IMR-90 (cell line): ENCODE data around the gene PET100. TPM values are rescaled to one million over a fixed set of nuclear protein-coding genes. Genes with fewer than 3 reads are reported as not detected.

Source experiments
- ATAC-seq: fragments of 200-7000 bp; cut with Tn5 transposase; 2 replicates; pipeline ENCODE4 v1.9.1; 2020; ENCODE audit warnings: low read depth, mild to moderate bottlenecking, moderate library complexity
- BruUV-seq: library from RNA; stranded (reverse); fragments of 400-500 nt; replicated peaks from 2 replicates; lab custom pipeline; 2021; lab: Mats Ljungman, UMichigan
- CTCF ChIA-PET: fragments of 300-600 bp; formaldehyde crosslinking; extraction: SDS; loops from one replicate; lab custom pipeline; 2021; ENCODE audit warnings: antibody characterized with exemption; lab: Yijun Ruan, JAX
- POLR2A ChIA-PET: fragments of 300-600 bp; sonication (Branson Sonifier 250); formaldehyde crosslinking; loops from one replicate; lab custom pipeline; 2022; ENCODE audit warnings: antibody characterized with exemption; ENCODE audit not compliant: unreplicated experiment; lab: Charles Lee
- DNase-seq: peaks from one replicate; pipeline ENCODE4 v3.0.0; 2013
- H2AFZ ChIP-seq: replicated peaks from 2 replicates; pipeline ENCODE3; 2013; ENCODE audit warnings: low read length, mild to moderate bottlenecking; ENCODE audit not compliant: poor library complexity
- H2AK5ac ChIP-seq: 2 replicates; pipeline ENCODE4 v1.6.1; 2013; ENCODE audit warnings: low read depth, low read length, inconsistent platforms
- H2AK9ac ChIP-seq: replicated peaks from 2 replicates; pipeline ENCODE3; 2013; ENCODE audit warnings: mild to moderate bottlenecking, low read depth, low read length, moderate library complexity; ENCODE audit not compliant: poor library complexity
- H2BK120ac ChIP-seq: 2 replicates; pipeline ENCODE4 v1.6.1; 2013; ENCODE audit warnings: low read depth, low read length, inconsistent platforms
- H2BK15ac ChIP-seq: 3 replicates; pipeline ENCODE4 v1.6.1; 2013; ENCODE audit warnings: low read depth, low read length, inconsistent platforms
- H2BK20ac ChIP-seq: 2 replicates; pipeline ENCODE4 v1.6.1; 2013; ENCODE audit warnings: low read depth, mild to moderate bottlenecking, inconsistent platforms, low read length, moderate library complexity
- H2BK5ac ChIP-seq: 2 replicates; pipeline ENCODE4 v1.6.1; 2013; ENCODE audit warnings: mild to moderate bottlenecking, low read depth, low read length, inconsistent platforms; ENCODE audit not compliant: poor library complexity, severe bottlenecking
- H3K14ac ChIP-seq: replicated peaks from 2 replicates; pipeline ENCODE4 v1.6.1; 2013; ENCODE audit warnings: low read depth, low read length, inconsistent platforms
- H3K18ac ChIP-seq: 2 replicates; pipeline ENCODE4 v1.6.1; 2013; ENCODE audit warnings: low read depth, low read length, control low read depth
- H3K23ac ChIP-seq: 2 replicates; pipeline ENCODE4 v1.6.1; 2013; ENCODE audit warnings: low read depth, low read length, inconsistent platforms
- H3K27ac ChIP-seq: 2 replicates; pipeline ENCODE4 v1.5.1; 2013; ENCODE audit warnings: mild to moderate bottlenecking, control low read depth, low read length; ENCODE audit not compliant: insufficient read depth
- H3K27me3 ChIP-seq: 2 replicates; pipeline ENCODE4 v1.6.1; 2013; ENCODE audit warnings: low read length; ENCODE audit not compliant: control insufficient read depth, insufficient read depth
- H3K36me3 ChIP-seq: 2 replicates; pipeline ENCODE4 v1.6.1; 2013; ENCODE audit warnings: low read length, mixed read lengths; ENCODE audit not compliant: control insufficient read depth, insufficient read depth
- H3K4ac ChIP-seq: 2 replicates; pipeline ENCODE4 v1.6.1; 2013; ENCODE audit warnings: low read depth, low read length, inconsistent platforms
- H3K4me1 ChIP-seq: 2 replicates; pipeline ENCODE4 v1.6.1; 2013; ENCODE audit warnings: low read length, mixed read lengths; ENCODE audit not compliant: control insufficient read depth, insufficient read depth
- H3K4me2 ChIP-seq: 2 replicates; pipeline ENCODE4 v1.6.1; 2013; ENCODE audit warnings: low read depth, mild to moderate bottlenecking, control low read depth, low read length, moderate library complexity
- H3K4me3 ChIP-seq: 2 replicates; pipeline ENCODE4 v1.5.1; 2013; ENCODE audit warnings: low read depth, mild to moderate bottlenecking, control low read depth, low read length, moderate library complexity; ENCODE audit not compliant: insufficient read depth
- H3K56ac ChIP-seq: 2 replicates; pipeline ENCODE4 v1.6.1; 2013; ENCODE audit warnings: low read length, inconsistent platforms; ENCODE audit not compliant: insufficient read depth; ENCODE audit errors: extremely low read depth
- H3K79me1 ChIP-seq, 2 experiments: 2 replicates each; pipeline ENCODE4 v1.6.1; 2013; ENCODE audit warnings: low read length in 2 of 2, inconsistent platforms in 1 of 2, low read depth in 1 of 2
- H3K9ac ChIP-seq: 2 replicates; pipeline ENCODE4 v1.6.1; 2013; ENCODE audit warnings: low read depth, low read length, control low read depth
- H3K9me1 ChIP-seq: 2 replicates; pipeline ENCODE4 v1.6.1; 2013; ENCODE audit warnings: low read length, inconsistent platforms; ENCODE audit not compliant: insufficient read depth
- H3K9me3 ChIP-seq: 2 replicates; pipeline ENCODE4 v1.6.1; 2013; ENCODE audit warnings: low read length; ENCODE audit not compliant: control insufficient read depth, insufficient read depth
- H4K20me1 ChIP-seq: 2 replicates; pipeline ENCODE4 v1.6.1; 2013; ENCODE audit warnings: low read length, inconsistent platforms; ENCODE audit not compliant: insufficient read depth
- H4K5ac ChIP-seq: 2 replicates; pipeline ENCODE4 v1.6.1; 2013; ENCODE audit warnings: mild to moderate bottlenecking, low read depth, low read length, control low read depth
- H4K8ac ChIP-seq, 2 experiments: 2 replicates each; pipeline ENCODE4 v1.6.1; 2013; ENCODE audit warnings: low read depth in 2 of 2, low read length in 2 of 2, control low read depth in 1 of 2, inconsistent platforms in 1 of 2
- H4K91ac ChIP-seq: 2 replicates; pipeline ENCODE4 v1.6.1; 2013; ENCODE audit warnings: low read depth, low read length, inconsistent platforms; ENCODE audit not compliant: insufficient read depth
- NFE2L2 ChIP-seq: fragments of 150-350 bp; IDR thresholded peaks from 2 replicates; pipeline ENCODE4 v1.6.1; 2016; ENCODE audit warnings: low read depth, mild to moderate bottlenecking, low read length
- RFX5 ChIP-seq: IDR thresholded peaks from 2 replicates; pipeline ENCODE4 v1.8.0; 2012; ENCODE audit warnings: low read depth, mild to moderate bottlenecking, low read length, moderate library complexity
- WGBS, 2 experiments: methylation state at CpG; one replicate each; pipeline versions ENCODE4 v1.1.5 to v1.1.7; 2013; ENCODE audit warnings: missing lambda C conversion rate in 2 of 2; ENCODE audit not compliant: insufficient read length in 1 of 2; ENCODE audit errors: extremely low coverage in 2 of 2; 5-methylcytosine and 5-hydroxymethylcytosine counted together
- dilution Hi-C: fragments of 300-500 bp; cut with HindIII; formaldehyde crosslinking; loops from one replicate; pipeline ENCODE4 v1.14.3; 2018; ENCODE audit warnings: low sequenced_read_pairs; ENCODE audit not compliant: unreplicated experiment
- in situ Hi-C: fragments of 300-500 bp; cut with MboI; formaldehyde crosslinking; loops from 3 replicates; pipeline ENCODE4 v1.14.3; 2019; ENCODE audit warnings: low sequenced_read_pairs, inconsistent platforms, mixed read lengths
- intact Hi-C: fragments of 100-400 bp; cut with micrococcal nuclease; formaldehyde crosslinking; loops from 2 replicates; pipeline ENCODE4 v1.10.0; 2022
- polyA plus RNA-seq, 3 experiments: library from polyadenylated mRNA; depleted of rRNA; stranded (reverse); fragments of >200 nt; gene quantifications; 2 replicates each; pipeline ENCODE4 v1.2.3, GENCODE V29; 2012; ENCODE audit warnings: low replicate concordance in 1 of 3
- total RNA-seq: library from RNA; depleted of rRNA; stranded (reverse); fragments of >200 nt; gene quantifications from 2 replicates; pipeline ENCODE4 v1.2.3, GENCODE V29; 2012

The PET100 gene
- total and polyA plus RNA-seq, 2 of the 4 experiments (the other 2 are of a cell fraction): 1.4 to 31.4 TPM

DNA sequence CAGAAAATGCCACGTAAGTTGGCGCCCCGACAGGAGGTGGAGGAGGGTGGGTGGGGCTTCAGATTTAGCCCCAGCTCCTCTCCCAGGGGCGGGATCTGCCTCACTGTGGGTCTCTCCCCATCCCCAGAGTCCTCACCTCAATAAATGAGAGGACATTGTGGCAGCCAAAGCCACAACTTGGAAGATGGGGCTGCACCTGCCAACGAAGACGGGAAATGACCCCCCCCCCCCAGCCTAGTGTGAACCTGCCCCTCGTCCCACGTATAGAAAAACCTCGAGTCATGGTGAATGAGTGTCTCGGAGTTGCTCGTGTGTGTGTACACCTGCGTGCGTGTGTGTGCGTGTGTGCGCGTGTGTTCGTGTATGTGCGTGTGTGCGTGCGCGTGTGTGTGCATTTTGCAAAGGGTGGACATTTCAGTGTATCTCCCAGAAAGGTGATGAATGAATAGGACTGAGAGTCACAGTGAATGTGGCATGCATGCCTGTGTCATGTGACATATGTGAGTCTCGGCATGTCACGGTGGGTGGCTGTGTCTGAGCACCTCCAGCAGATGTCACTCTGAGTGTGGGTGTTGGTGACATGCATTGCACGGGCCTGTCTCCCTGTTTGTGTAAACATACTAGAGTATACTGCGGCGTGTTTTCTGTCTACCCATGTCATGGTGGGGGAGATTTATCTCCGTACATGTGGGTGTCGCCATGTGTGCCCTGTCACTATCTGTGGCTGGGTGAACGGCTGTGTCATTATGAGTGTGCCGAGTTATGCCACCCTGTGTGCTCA, 49.6 kb downstream of the PET100 start (continued):
- no peak for TF ChIP-seq NFE2L2

DNA sequence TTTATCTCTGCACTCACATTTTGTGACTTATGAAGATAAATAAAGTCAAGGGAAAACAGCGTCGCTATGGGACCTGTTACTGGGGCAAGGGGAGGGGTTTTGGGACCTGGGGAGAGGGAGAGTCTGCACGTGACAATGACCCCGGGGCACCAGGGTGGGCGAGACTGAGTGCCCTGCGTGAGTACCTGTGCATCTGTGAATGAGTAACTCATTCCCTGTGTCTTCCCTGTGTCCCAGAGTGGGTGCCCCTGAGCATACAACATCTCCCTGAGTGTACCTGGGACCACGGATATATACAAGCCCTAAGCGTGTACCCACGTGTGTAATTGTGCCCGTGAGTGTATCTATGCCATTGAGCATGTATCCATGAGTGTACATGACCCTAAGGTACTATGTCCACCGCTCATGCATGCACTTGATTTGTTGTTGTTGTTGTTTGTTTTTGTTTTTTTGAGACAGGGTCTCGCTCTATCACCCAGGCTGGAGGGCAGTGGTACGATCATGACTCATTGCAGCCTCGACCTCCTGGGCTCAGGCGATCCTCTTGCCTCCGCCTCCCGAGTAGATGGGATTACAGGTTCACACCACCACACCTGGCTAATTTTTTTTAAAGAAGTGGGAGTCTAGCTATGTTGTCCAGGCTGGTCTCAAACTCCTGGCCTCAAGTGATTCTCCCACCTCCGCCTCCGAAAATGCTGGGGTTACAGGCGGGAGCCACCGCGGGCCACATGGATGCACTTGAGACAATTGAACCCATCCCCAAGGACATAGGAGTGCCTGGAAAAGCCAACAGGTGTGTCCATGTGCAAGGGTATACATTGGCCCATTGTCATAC, 50.4 kb downstream of the PET100 start:
- in situ Hi-C loops: loop anchor here (10.0 kb wide), 1 partner anchor 115 kb away; no protein-coding TSS in a partner anchor
- dilution Hi-C loops: no loop called here
- H4K91ac ChIP-seq: peak overlapping the region; percentile 55; the same call in 1 of the 2 replicates
- peak overlapping the region; percentile 68 for H2AK5ac ChIP-seq
- no TSS peak for BruUV-seq
- ChIA-PET CTCF (interaction anchor here (0.6 to 1.3 kb wide), 4 partner anchors 19 to 480 kb away, joined by 3 to 6 read pairs (median 3); no protein-coding TSS in a partner anchor), POLR2A (no interaction called here)
- peaks cover 4% of the 10 kb centered on the region; the same call in 1 of the 2 replicates for H3K4me1 ChIP-seq
- H3K9me3 ChIP-seq: no peaks in the 10 kb centered on the region
- peak overlapping the region; percentile 57 for H3K9ac ChIP-seq
- peak overlapping the region; percentile 59; the same call in 1 of the 2 replicates for H2BK120ac ChIP-seq
- H4K5ac ChIP-seq: peak overlapping the region; percentile 95
- no peak overlapping the region for H2BK20ac ChIP-seq
- peak overlapping the region; percentile 89 to 99 for H4K8ac ChIP-seq
- H2BK15ac ChIP-seq: no peak overlapping the region
- intact Hi-C loops: loop anchor here (1.0 to 2.0 kb wide), 4 partner anchors 28 to 326 kb away; partner anchors contain the start of genes PET100 and XAB2
- no peak for DNase-seq
- H4K20me1 ChIP-seq: peaks cover 4% of the 10 kb centered on the region
- H3K27me3 ChIP-seq: peaks cover 8% of the 10 kb centered on the region
- peak overlapping the region; percentile 32 for H3K4me3 ChIP-seq
- no peak overlapping the region for H3K23ac ChIP-seq
- H3K9me1 ChIP-seq: peaks cover 3% of the 10 kb centered on the region
- H3K27ac ChIP-seq: no peak overlapping the region; the same call in 1 of the 2 replicates
- no peak overlapping the region for H3K18ac ChIP-seq
- H3K4ac ChIP-seq: peak overlapping the region; percentile 90
- H3K4me2 ChIP-seq: peak overlapping the region; percentile 93
- H3K14ac ChIP-seq: peak overlapping the region; percentile 78; the same call in 1 of the 2 replicates
- H2BK5ac ChIP-seq: no peak overlapping the region
- peaks cover 0 to 28% of the 10 kb centered on the region in 2 experiments; a peak in 3 of 4 replicates for H3K79me1 ChIP-seq
- WGBS, 2 experiments: 70% methylated on average over 9 of the region's 22 CpGs; no CpG with 5 or more reads in 1 of the 2 experiments
- peak overlapping the region; percentile 100 for H2AFZ ChIP-seq
- H3K36me3 ChIP-seq: peaks cover 11% of the 10 kb centered on the region; the same call in 1 of the 2 replicates
- no peak overlapping the region for H3K56ac ChIP-seq
- no peak for ATAC-seq
- TF ChIP-seq RFX5: no peak
- H2AK9ac ChIP-seq: peak overlapping the region; percentile 93
